SKM-1 treated with dmso at 0.1 percent for 144 hours (cell line): ENCODE measurements around the gene GABRB2.
"Not testable (repeated sequence)": the region's sequence is repeated elsewhere in the genome, so short reads cannot be mapped to it uniquely, and the experiment has no call there.

Experiments used
- DNase-seq: peaks from one replicate; lab custom pipeline; 2025; ENCODE audit not compliant: unreplicated experiment; lab: John Stamatoyannopoulos, UW

Gene GABRB2

DNA sequence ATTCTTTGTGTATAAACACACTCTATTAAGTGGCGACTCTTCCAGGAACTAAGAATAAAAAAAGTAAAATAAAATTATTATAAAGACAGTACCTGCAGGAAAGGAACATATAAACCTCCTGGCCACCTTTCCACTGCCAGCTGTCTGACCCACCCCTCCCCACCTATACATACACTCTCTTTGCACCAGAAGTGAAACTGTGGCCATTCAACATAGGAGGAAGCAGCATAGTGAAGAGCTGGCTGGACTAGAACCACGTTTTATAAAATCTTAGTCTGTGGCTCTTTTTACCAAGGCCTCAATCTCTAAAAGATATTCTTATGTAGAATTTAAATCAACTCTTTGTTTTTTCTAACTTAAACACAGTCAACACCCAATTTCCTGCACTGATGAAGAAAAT lies 289.6 kb downstream of the GABRB2 start:
- DNase-seq: no peak

DNA sequence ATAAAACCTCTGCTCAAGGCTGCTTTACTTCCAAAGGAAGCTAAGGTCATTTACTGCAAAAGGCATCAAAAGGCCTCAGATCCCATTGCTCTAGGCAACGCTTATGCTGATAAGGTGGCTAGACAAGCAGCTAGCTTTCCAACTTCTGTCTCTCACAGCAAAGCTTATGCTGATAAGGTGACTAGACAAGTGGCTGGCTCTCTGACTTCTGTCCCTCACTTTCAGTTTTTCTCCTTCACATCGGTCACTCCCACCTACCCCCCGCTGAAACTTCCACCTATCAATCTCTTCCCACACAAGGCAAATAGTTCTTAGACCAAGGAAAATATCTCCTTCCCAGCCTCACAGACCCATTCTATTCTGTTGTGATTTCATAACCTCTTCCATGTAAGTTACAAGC lies 293.6 kb downstream of the GABRB2 start:
- not testable (repeated sequence) for DNase-seq

DNA sequence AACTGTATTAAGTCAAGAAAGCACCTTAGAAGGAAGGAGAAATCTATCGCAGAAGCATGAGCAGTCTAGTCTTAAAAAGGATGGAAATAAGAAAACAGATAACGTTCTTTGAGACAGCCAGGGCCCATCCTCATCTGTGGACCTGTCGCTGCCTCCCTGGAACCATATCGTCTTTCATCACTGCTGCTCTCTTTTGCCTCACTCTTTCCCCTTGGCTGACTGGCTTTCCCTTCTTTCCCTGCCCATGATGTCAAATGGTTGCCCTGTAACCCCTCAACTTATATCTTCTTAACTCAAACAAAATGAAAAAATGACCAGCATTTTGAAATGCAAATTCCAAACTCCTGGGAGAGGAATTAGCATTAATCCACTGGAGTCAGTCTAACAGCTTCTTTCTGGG lies 299.8 kb downstream of the GABRB2 start:
- DNase-seq: no peak

DNA sequence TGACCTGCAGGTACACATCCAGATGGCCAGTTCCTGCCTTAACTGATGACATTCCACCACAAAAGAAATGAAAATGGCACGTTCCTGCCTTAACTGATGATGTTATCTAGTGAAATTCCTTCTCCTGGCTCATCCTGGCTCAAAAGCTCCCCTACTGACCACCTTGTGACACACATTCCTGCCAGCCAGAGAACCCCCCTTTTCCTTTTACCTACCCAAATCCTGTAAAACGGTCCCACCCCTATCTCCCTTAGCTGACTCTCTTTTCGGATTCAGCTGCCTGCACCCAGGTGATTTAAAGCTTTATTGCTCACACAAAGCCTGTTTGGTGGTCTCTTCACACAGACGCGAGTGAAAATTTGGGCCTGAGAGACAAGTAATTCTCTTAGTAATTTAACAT lies 300.7 kb downstream of the GABRB2 start:
- DNase-seq: not testable (repeated sequence)
